ENCODE data around the gene TTF1.

Gene TTF1

GRCh38 chr9:132406554-132407122 lies at the start of gene TTF1:
TSS of gene TTF1 (minus strand) at chr9:132406840. CDS start at chr9:132402821, 4,019 bp downstream.
- H3K27me3 ChIP-seq (ENCODE audit: control insufficient read depth in 2 of 2, insufficient read depth in 2 of 2, low read length in 2 of 2), result peaks cover 21% of the 10 kb centered on the region in 2 donors
- H3K27ac ChIP-seq (ENCODE audit: low read depth in 2 of 2, low read length in 2 of 2), result no peak within 1 kb of the TSS
- peak within 1 kb of the TSS; percentile 74 to 83 for H3K4me3 ChIP-seq (ENCODE audit: low read length in 2 of 2)
- H3K9ac ChIP-seq (ENCODE audit: low read depth in 1 of 2, low read length in 2 of 2), result peak within 1 kb of the TSS; percentile 71 to 78
- peaks cover 5 to 12% of the 10 kb centered on the region in 2 donors for H3K36me3 ChIP-seq (ENCODE audit: control insufficient read depth in 2 of 2, insufficient read depth in 2 of 2, low read length in 2 of 2)
- peaks cover 14 to 24% of the 10 kb centered on the region in 2 donors for H3K4me1 ChIP-seq (ENCODE audit: control insufficient read depth in 2 of 2, insufficient read depth in 2 of 2, low read length in 2 of 2)
- H3K9me3 ChIP-seq (ENCODE audit: control insufficient read depth in 2 of 2, low read length in 2 of 2), result no peaks in the 10 kb centered on the region

- peaks cover 3 to 8% of the 10 kb centered on the region in 2 donors for H3K27me3 ChIP-seq (ENCODE audit: control insufficient read depth in 2 of 2, insufficient read depth in 2 of 2, low read length in 2 of 2)
These were observed 49.6 kb upstream of the TTF1 start for GRCh38 chr9:132456241-132456640.

GRCh38 chr9:132451276-132451675 lies 44.6 kb upstream of the TTF1 start:
- Histone ChIP-seq H3K4me3 (ENCODE audit: low read length in 2 of 2) (no peak overlapping the region), H3K9me3 (ENCODE audit: control insufficient read depth in 2 of 2, low read length in 2 of 2) (no peaks in the 10 kb centered on the region), H3K27ac (ENCODE audit: low read depth in 2 of 2, low read length in 2 of 2) (no peak overlapping the region), H3K36me3 (ENCODE audit: control insufficient read depth in 2 of 2, insufficient read depth in 2 of 2, low read length in 2 of 2) (no peaks in the 10 kb centered on the region), H3K9ac (ENCODE audit: low read depth in 1 of 2, low read length in 2 of 2) (no peak overlapping the region), H3K4me1 (ENCODE audit: control insufficient read depth in 2 of 2, insufficient read depth in 2 of 2, low read length in 2 of 2) (no peaks in the 10 kb centered on the region), H3K27me3 (ENCODE audit: control insufficient read depth in 2 of 2, insufficient read depth in 2 of 2, low read length in 2 of 2) (peaks cover 0 to 3% of the 10 kb centered on the region in 2 donors)

More at GRCh38 chr9:132456241-132456640, 49.6 kb upstream of the TTF1 start:
- H3K4me3 ChIP-seq (ENCODE audit: low read length in 2 of 2), result no peak overlapping the region
- no peaks in the 10 kb centered on the region for H3K36me3 ChIP-seq (ENCODE audit: control insufficient read depth in 2 of 2, insufficient read depth in 2 of 2, low read length in 2 of 2)
- H3K9ac ChIP-seq (ENCODE audit: low read depth in 1 of 2, low read length in 2 of 2), result no peak overlapping the region
- H3K9me3 ChIP-seq (ENCODE audit: control insufficient read depth in 2 of 2, low read length in 2 of 2), result no peaks in the 10 kb centered on the region
- no peaks in the 10 kb centered on the region for H3K4me1 ChIP-seq (ENCODE audit: control insufficient read depth in 2 of 2, insufficient read depth in 2 of 2, low read length in 2 of 2)
- H3K27ac ChIP-seq (ENCODE audit: low read depth in 2 of 2, low read length in 2 of 2), result no peak overlapping the region

- no peak overlapping the region for H3K4me3 ChIP-seq (ENCODE audit: low read length in 2 of 2)
- no peak overlapping the region for H3K9ac ChIP-seq (ENCODE audit: low read depth in 1 of 2, low read length in 2 of 2)
- H3K4me1 ChIP-seq (ENCODE audit: control insufficient read depth in 2 of 2, insufficient read depth in 2 of 2, low read length in 2 of 2), result no peaks in the 10 kb centered on the region
- H3K9me3 ChIP-seq (ENCODE audit: control insufficient read depth in 2 of 2, low read length in 2 of 2), result no peaks in the 10 kb centered on the region
- no peaks in the 10 kb centered on the region for H3K36me3 ChIP-seq (ENCODE audit: control insufficient read depth in 2 of 2, insufficient read depth in 2 of 2, low read length in 2 of 2)
- no peak overlapping the region for H3K27ac ChIP-seq (ENCODE audit: low read depth in 2 of 2, low read length in 2 of 2)
- H3K27me3 ChIP-seq (ENCODE audit: control insufficient read depth in 2 of 2, insufficient read depth in 2 of 2, low read length in 2 of 2), result peaks cover 1 to 5% of the 10 kb centered on the region in 2 donors
These were observed 41.3 kb upstream of the TTF1 start for GRCh38 chr9:132447902-132448301.

- Histone ChIP-seq H3K9ac (ENCODE audit: low read depth in 1 of 2, low read length in 2 of 2) (no peak overlapping the region), H3K4me1 (ENCODE audit: control insufficient read depth in 2 of 2, insufficient read depth in 2 of 2, low read length in 2 of 2) (no peaks in the 10 kb centered on the region), H3K27ac (ENCODE audit: low read depth in 2 of 2, low read length in 2 of 2) (no peak overlapping the region), H3K9me3 (ENCODE audit: control insufficient read depth in 2 of 2, low read length in 2 of 2) (no peaks in the 10 kb centered on the region), H3K36me3 (ENCODE audit: control insufficient read depth in 2 of 2, insufficient read depth in 2 of 2, low read length in 2 of 2) (no peaks in the 10 kb centered on the region), H3K27me3 (ENCODE audit: control insufficient read depth in 2 of 2, insufficient read depth in 2 of 2, low read length in 2 of 2) (peaks cover 0 to 5% of the 10 kb centered on the region in 2 donors), H3K4me3 (ENCODE audit: low read length in 2 of 2) (no peak overlapping the region)
These were observed 40.7 kb upstream of the TTF1 start for GRCh38 chr9:132447346-132447745.

- Histone ChIP-seq H3K9ac (ENCODE audit: low read depth in 1 of 2, low read length in 2 of 2) (no peak overlapping the region), H3K9me3 (ENCODE audit: control insufficient read depth in 2 of 2, low read length in 2 of 2) (no peaks in the 10 kb centered on the region), H3K36me3 (ENCODE audit: control insufficient read depth in 2 of 2, insufficient read depth in 2 of 2, low read length in 2 of 2) (no peaks in the 10 kb centered on the region), H3K27ac (ENCODE audit: low read depth in 2 of 2, low read length in 2 of 2) (no peak overlapping the region), H3K4me1 (ENCODE audit: control insufficient read depth in 2 of 2, insufficient read depth in 2 of 2, low read length in 2 of 2) (no peaks in the 10 kb centered on the region), H3K27me3 (ENCODE audit: control insufficient read depth in 2 of 2, insufficient read depth in 2 of 2, low read length in 2 of 2) (peaks cover 2 to 7% of the 10 kb centered on the region in 2 donors), H3K4me3 (ENCODE audit: low read length in 2 of 2) (no peak overlapping the region)
These were observed 40.2 kb upstream of the TTF1 start for GRCh38 chr9:132446887-132447286.

- no peaks in the 10 kb centered on the region for H3K9me3 ChIP-seq (ENCODE audit: control insufficient read depth in 2 of 2, low read length in 2 of 2)
These were observed 37.4 kb upstream of the TTF1 start for GRCh38 chr9:132443951-132444607.

GRCh38 chr9:132441404-132441803 lies 34.8 kb upstream of the TTF1 start:
- Histone ChIP-seq H3K36me3 (ENCODE audit: control insufficient read depth in 2 of 2, insufficient read depth in 2 of 2, low read length in 2 of 2) (no peaks in the 10 kb centered on the region), H3K4me3 (ENCODE audit: low read length in 2 of 2) (no peak overlapping the region), H3K9ac (ENCODE audit: low read depth in 1 of 2, low read length in 2 of 2) (no peak overlapping the region), H3K4me1 (ENCODE audit: control insufficient read depth in 2 of 2, insufficient read depth in 2 of 2, low read length in 2 of 2) (no peaks in the 10 kb centered on the region), H3K9me3 (ENCODE audit: control insufficient read depth in 2 of 2, low read length in 2 of 2) (no peaks in the 10 kb centered on the region), H3K27ac (ENCODE audit: low read depth in 2 of 2, low read length in 2 of 2) (no peak overlapping the region), H3K27me3 (ENCODE audit: control insufficient read depth in 2 of 2, insufficient read depth in 2 of 2, low read length in 2 of 2) (peaks cover 5 to 13% of the 10 kb centered on the region in 2 donors)

More at GRCh38 chr9:132443951-132444607, 37.4 kb upstream of the TTF1 start:
- no peak overlapping the region for H3K4me3 ChIP-seq (ENCODE audit: low read length in 2 of 2)
- no peaks in the 10 kb centered on the region for H3K4me1 ChIP-seq (ENCODE audit: control insufficient read depth in 2 of 2, insufficient read depth in 2 of 2, low read length in 2 of 2)
- H3K36me3 ChIP-seq (ENCODE audit: control insufficient read depth in 2 of 2, insufficient read depth in 2 of 2, low read length in 2 of 2), result no peaks in the 10 kb centered on the region
- H3K9ac ChIP-seq (ENCODE audit: low read depth in 1 of 2, low read length in 2 of 2), result no peak overlapping the region
- H3K27me3 ChIP-seq (ENCODE audit: control insufficient read depth in 2 of 2, insufficient read depth in 2 of 2, low read length in 2 of 2), result peaks cover 3 to 13% of the 10 kb centered on the region in 2 donors
- no peak overlapping the region for H3K27ac ChIP-seq (ENCODE audit: low read depth in 2 of 2, low read length in 2 of 2)

GRCh38 chr9:132440735-132441134 lies 34.1 kb upstream of the TTF1 start:
- H3K9ac ChIP-seq (ENCODE audit: low read depth in 1 of 2, low read length in 2 of 2), result no peak overlapping the region
- no peak overlapping the region for H3K27ac ChIP-seq (ENCODE audit: low read depth in 2 of 2, low read length in 2 of 2)
- H3K27me3 ChIP-seq (ENCODE audit: control insufficient read depth in 2 of 2, insufficient read depth in 2 of 2, low read length in 2 of 2), result peaks cover 5 to 17% of the 10 kb centered on the region in 2 donors
- H3K4me3 ChIP-seq (ENCODE audit: low read length in 2 of 2), result no peak overlapping the region
- H3K4me1 ChIP-seq (ENCODE audit: control insufficient read depth in 2 of 2, insufficient read depth in 2 of 2, low read length in 2 of 2), result no peaks in the 10 kb centered on the region
- no peaks in the 10 kb centered on the region for H3K36me3 ChIP-seq (ENCODE audit: control insufficient read depth in 2 of 2, insufficient read depth in 2 of 2, low read length in 2 of 2)
- H3K9me3 ChIP-seq (ENCODE audit: control insufficient read depth in 2 of 2, low read length in 2 of 2), result no peaks in the 10 kb centered on the region

DNA sequence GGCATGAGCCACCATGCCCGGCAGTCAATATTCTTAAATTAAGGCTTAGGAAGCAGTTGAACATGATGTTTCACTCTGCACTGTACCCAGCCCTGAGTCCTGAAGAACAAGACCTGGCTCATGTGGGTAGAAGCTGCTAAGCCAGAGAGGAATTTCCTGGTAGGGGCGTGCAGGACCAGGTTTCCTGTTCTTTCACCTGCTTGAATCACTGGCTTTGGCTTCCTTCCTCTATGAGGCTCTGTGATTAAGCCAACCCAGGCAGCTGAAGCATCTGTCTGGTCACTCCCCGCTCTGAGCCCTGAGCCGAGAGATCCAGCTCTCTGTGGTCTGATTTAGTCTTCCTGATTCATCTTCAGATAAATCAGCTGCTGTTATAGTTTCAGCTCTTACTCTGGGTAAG lies 32.5 kb upstream of the TTF1 start:
- H3K9me3 ChIP-seq (ENCODE audit: control insufficient read depth in 2 of 2, low read length in 2 of 2), result no peaks in the 10 kb centered on the region
- no peak overlapping the region for H3K9ac ChIP-seq (ENCODE audit: low read depth in 1 of 2, low read length in 2 of 2)
- peaks cover 5 to 16% of the 10 kb centered on the region in 2 donors for H3K27me3 ChIP-seq (ENCODE audit: control insufficient read depth in 2 of 2, insufficient read depth in 2 of 2, low read length in 2 of 2)

More for the DNA sequence above, 32.5 kb upstream of the TTF1 start:
- no peak overlapping the region for H3K4me3 ChIP-seq (ENCODE audit: low read length in 2 of 2)
- H3K27ac ChIP-seq (ENCODE audit: low read depth in 2 of 2, low read length in 2 of 2), result no peak overlapping the region
- H3K36me3 ChIP-seq (ENCODE audit: control insufficient read depth in 2 of 2, insufficient read depth in 2 of 2, low read length in 2 of 2), result no peaks in the 10 kb centered on the region
- no peaks in the 10 kb centered on the region for H3K4me1 ChIP-seq (ENCODE audit: control insufficient read depth in 2 of 2, insufficient read depth in 2 of 2, low read length in 2 of 2)
